AG10803 (cell line): ENCODE measurements around the gene UROS.

Experiments used
- DNase-seq: peaks from one replicate; pipeline ENCODE4 v3.0.0; 2010; ENCODE audit warnings: low read depth
- H3K4me3 ChIP-seq: 2 replicates; pipeline ENCODE4 v1.5.1; 2011; ENCODE audit warnings: mild to moderate bottlenecking, low read length, control low read depth
- TF ChIP-seq, protein P1 (sequence below): conservative IDR thresholded peaks from 2 replicates; pipeline ENCODE4 v1.5.1; 2011; ENCODE audit warnings: mild to moderate bottlenecking, low read length, control low read depth, inconsistent platforms

Gene UROS

GRCh38 chr10:125773687-125774543, 49.1 kb downstream of the UROS start:
- H3K4me3 ChIP-seq: no peak overlapping the region
- no peak for DNase-seq
- TF ChIP-seq, protein P1, sequence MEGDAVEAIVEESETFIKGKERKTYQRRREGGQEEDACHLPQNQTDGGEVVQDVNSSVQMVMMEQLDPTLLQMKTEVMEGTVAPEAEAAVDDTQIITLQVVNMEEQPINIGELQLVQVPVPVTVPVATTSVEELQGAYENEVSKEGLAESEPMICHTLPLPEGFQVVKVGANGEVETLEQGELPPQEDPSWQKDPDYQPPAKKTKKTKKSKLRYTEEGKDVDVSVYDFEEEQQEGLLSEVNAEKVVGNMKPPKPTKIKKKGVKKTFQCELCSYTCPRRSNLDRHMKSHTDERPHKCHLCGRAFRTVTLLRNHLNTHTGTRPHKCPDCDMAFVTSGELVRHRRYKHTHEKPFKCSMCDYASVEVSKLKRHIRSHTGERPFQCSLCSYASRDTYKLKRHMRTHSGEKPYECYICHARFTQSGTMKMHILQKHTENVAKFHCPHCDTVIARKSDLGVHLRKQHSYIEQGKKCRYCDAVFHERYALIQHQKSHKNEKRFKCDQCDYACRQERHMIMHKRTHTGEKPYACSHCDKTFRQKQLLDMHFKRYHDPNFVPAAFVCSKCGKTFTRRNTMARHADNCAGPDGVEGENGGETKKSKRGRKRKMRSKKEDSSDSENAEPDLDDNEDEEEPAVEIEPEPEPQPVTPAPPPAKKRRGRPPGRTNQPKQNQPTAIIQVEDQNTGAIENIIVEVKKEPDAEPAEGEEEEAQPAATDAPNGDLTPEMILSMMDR: no peak

- no peak for DNase-seq
- no peak overlapping the region for H3K4me3 ChIP-seq
- TF ChIP-seq, protein P1: no peak
Measured at GRCh38 chr10:125772864-125773180, 50.2 kb downstream of the UROS start.

DNA sequence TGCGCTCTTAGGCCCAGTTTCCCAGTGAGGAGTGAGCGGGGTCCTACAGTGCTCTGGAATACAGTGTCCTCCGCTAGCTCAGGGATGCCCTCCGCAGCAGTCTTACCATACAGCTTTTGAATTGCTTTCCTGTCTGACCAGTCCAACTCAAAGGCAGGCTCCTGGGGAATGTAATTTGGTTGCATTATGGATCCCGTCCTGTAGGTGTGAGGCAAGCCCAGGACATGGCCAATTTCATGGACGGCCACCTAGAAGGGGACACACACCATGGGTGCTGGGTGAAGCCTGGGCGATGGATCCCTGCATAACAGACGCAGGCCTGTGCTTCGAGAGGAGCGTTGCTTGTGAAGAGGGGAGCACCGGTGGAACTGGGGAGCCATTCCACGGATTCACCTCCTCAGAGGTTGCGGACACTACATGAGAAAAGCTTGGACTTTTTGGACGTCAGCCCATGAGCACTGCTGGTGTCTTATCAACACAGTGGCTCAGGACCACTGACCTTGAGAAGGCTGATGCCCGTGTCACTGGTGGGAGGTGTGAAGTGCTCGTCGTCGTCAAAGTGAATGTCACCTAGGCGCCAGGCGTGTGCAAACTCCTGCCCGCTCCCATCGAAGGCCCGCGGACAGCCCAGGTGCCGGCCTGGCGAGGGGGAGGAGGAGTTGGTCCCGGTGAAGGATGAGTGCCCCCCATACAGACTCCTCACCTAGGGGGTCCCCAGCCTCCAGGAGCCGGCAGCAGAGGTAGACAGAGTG, 50.8 kb downstream of the UROS start:
- H3K4me3 ChIP-seq: no peak overlapping the region
- DNase-seq: no peak
- TF ChIP-seq, protein P1: no peak

DNA sequence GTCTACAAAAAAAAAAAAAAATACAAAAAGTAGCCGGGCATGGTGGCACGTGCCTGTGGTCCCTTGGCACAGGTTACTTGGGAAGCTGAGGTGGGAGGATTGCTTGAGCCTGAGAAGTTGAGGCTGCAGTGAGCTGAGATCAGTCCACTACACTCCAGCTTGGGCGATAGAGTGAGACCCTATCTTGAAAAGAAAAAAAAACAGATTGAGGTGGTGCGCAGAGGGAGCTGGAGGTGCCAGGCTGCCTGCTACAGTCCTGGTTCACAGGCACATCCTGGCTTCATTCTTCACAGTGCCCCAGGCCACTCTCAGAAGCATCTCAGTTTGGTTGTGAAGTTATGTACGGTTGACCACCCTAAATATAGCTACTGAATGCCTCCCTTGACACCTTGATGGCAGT, 52.2 kb downstream of the UROS start:
- TF ChIP-seq, protein P1: no peak
- H3K4me3 ChIP-seq: no peak overlapping the region
- no peak for DNase-seq

DNA sequence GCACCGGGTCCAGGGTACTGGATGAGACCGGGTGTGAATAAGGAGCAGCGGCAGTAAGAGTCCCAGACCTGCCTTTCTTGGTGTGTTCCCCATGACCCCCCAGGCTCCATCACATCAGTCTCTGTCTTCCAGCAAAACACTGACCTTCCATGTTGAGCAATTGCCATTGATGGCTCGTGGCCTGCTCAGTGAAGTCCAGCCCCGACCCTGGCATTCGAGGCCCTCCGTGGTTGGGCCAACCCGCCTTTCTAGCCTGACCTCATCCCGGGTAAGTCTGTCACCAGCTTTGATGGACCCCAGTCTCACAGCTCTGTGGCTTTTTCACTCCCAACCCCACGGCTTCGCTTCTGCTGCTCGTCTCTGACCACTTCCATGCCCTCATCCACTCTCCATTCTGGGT, 53.9 kb downstream of the UROS start:
- TF ChIP-seq, protein P1: no peak
- H3K4me3 ChIP-seq: no peak overlapping the region
- DNase-seq: no peak

DNA sequence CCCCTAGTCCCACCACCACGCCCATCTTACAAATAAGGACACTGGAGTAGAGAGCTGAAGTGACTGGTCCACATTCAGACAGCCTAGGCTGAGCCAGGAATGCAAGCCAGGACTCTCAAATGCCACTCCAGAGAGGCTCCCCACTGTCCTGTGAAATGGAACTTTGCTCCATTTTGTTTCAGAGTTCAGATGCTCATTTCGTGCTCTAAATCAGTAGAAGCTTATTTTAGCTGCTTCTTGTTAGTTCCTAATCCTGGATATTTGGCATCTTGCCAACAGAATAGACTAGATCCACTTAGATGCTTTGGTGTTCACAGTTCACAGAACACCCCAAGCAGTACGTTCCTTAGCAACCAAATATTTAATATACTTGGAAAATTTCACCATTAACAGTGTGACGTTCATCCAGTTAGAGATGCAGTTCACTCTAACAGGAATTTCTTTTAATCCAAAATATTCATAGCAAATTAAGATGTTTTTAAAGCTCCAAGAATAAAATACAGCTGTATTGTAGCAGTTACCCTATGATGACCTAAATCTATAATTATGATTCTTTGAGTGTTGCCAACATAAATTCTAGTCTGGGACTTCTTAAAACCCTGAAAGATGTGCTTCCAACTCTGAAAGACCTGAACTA, 54.7 kb downstream of the UROS start:
- no peak overlapping the region for H3K4me3 ChIP-seq
- DNase-seq: peak; percentile 40
- TF ChIP-seq, protein P1: no peak

DNA sequence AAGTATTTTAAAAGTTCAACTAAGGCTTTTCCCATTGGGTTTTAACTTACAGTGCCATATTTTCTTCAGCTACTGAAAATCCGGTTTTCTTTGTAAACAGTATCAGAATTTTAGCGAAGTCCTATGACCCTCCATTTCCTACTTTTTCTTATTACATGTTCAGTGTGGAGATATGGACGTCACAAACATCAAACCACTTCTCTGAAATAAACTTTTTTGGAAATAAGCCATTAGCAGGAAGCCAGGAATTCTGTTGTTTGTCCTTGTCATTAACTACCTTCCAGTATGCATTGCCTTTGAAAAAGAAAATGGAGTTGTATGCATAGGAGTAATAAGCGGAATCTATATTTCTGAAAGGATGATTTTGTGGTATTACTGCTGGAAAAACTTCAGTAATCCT, 56.5 kb downstream of the UROS start:
- H3K4me3 ChIP-seq: no peak overlapping the region
- TF ChIP-seq, protein P1: no peak
- DNase-seq: no peak
